GM12878 (cell line): ENCODE measurements around the gene PCDHA12. TPM values are rescaled to one million over a fixed set of nuclear protein-coding genes. Genes with fewer than 3 reads are reported as not detected.

Experiments
- ATAC-seq: fragments of 200-7000 bp; cut with Tn5 transposase; 3 replicates; pipeline ENCODE4 v1.9.1; 2020; ENCODE audit warnings: mild to moderate bottlenecking, moderate library complexity
- BruUV-seq: library from RNA; stranded (reverse); fragments of 400-500 nt; replicated peaks from 2 replicates; lab custom pipeline; 2021; lab: Mats Ljungman, UMichigan
- CTCF ChIA-PET: fragments of 300-600 bp; sonication (Branson Sonifier 250); formaldehyde crosslinking; extraction: SDS; loops from one replicate; lab custom pipeline; 2021; ENCODE audit warnings: inconsistent platforms; lab: Yijun Ruan, JAX
- POLR2A ChIA-PET: fragments of 350-600 bp; formaldehyde crosslinking; extraction: SDS; loops from one replicate; lab custom pipeline; 2021; ENCODE audit warnings: inconsistent platforms; lab: Charles Lee
- RAD21 ChIA-PET: fragments of 300-600 bp; sonication (Branson Sonifier 250); formaldehyde crosslinking; loops from one replicate; lab custom pipeline; 2023; ENCODE audit warnings: antibody characterized with exemption; ENCODE audit not compliant: unreplicated experiment; lab: Charles Lee
- SMC1A ChIA-PET: fragments of 300-600 bp; sonication (Branson Sonifier 250); formaldehyde crosslinking; loops from one replicate; lab custom pipeline; 2023; ENCODE audit not compliant: unreplicated experiment, uncharacterized antibody; lab: Charles Lee
- DNase-seq: peaks from one replicate; pipeline ENCODE4 v3.0.0-alpha.2; 2011; ENCODE audit warnings: low read depth, low spot score
- FAIRE-seq: peaks from 3 replicates; lab custom pipeline; 2011; peaks lifted over from hg19 to GRCh38; lab: Jason Lieb, UNC
- H2AFZ ChIP-seq: 2 replicates; pipeline ENCODE4 v1.6.0; 2011; ENCODE audit warnings: low read depth, low read length, control low read depth; ENCODE audit not compliant: control insufficient read depth
- H3K27ac ChIP-seq: 2 replicates; pipeline ENCODE4 v1.5.1; 2011; ENCODE audit warnings: control low read depth; ENCODE audit not compliant: control insufficient read depth, insufficient read depth
- H3K27me3 ChIP-seq, 2 experiments: replicated peaks in 1 of 2; 2 replicates each; pipeline versions ENCODE4 v1.6.0 to v1.6.1; 2011; ENCODE audit warnings: low read length in 1 of 2; ENCODE audit not compliant: control insufficient read depth in 2 of 2, insufficient read depth in 2 of 2
- H3K36me3 ChIP-seq, 2 experiments: 2 replicates each; pipeline ENCODE4 v1.5.1; 2011; ENCODE audit warnings: low read length in 1 of 2; ENCODE audit not compliant: control insufficient read depth in 2 of 2, insufficient read depth in 2 of 2
- H3K4me1 ChIP-seq: 2 replicates; pipeline ENCODE4 v1.6.1; 2011; ENCODE audit warnings: mild to moderate bottlenecking, low read length, moderate library complexity, mixed read lengths; ENCODE audit not compliant: control insufficient read depth, insufficient read depth
- H3K4me2 ChIP-seq: 2 replicates; pipeline ENCODE4 v1.6.0; 2011; ENCODE audit warnings: control low read depth; ENCODE audit not compliant: control insufficient read depth, insufficient read depth
- H3K4me3 ChIP-seq: fragments of 200-600 bp; sonication (generic); 2 replicates; pipeline ENCODE4 v1.5.1; 2016
- H3K79me2 ChIP-seq: 2 replicates; pipeline ENCODE4 v1.6.0; 2011; ENCODE audit warnings: low read length; ENCODE audit not compliant: control insufficient read depth, insufficient read depth
- H3K9ac ChIP-seq: 2 replicates; pipeline ENCODE4 v1.8.0; 2011; ENCODE audit warnings: low read length, control low read depth, mixed read lengths; ENCODE audit not compliant: control insufficient read depth, insufficient read depth
- H3K9me3 ChIP-seq: replicated peaks from 3 replicates; pipeline ENCODE4 v1.5.1; 2011; ENCODE audit warnings: mild to moderate bottlenecking, low read length; ENCODE audit not compliant: control insufficient read depth, insufficient read depth
- H4K20me1 ChIP-seq: 2 replicates; pipeline ENCODE4 v1.6.0; 2011; ENCODE audit not compliant: control insufficient read depth, insufficient read depth
- ATF7 ChIP-seq: fragments of 450-650 bp; IDR thresholded peaks from 2 replicates; pipeline ENCODE4 v1.6.1; 2016; ENCODE audit warnings: low read depth, mild to moderate bottlenecking
- ETV6 ChIP-seq, 2 experiments: fragments of 450-650 bp in 1 of 2; IDR thresholded peaks in 1 of 2; conservative IDR thresholded peaks in 1 of 2; 2 replicates each; pipeline ENCODE4 v1.6.1; 2014; ENCODE audit warnings: antibody characterized with exemption in 1 of 2, borderline replicate concordance in 1 of 2, low read depth in 1 of 2, mild to moderate bottlenecking in 1 of 2, moderate library complexity in 1 of 2
- HSF1 ChIP-seq: fragments of 150-350 bp; IDR thresholded peaks from 2 replicates; pipeline ENCODE4 v1.6.1; 2014; ENCODE audit warnings: mild to moderate bottlenecking, low read depth, low read length
- MAX ChIP-seq: IDR thresholded peaks from 2 replicates; pipeline ENCODE4 v1.6.1; 2012; ENCODE audit warnings: low read depth, low read length, improper control_type of control experiment
- NR2F1 ChIP-seq: fragments of 450-650 bp; conservative IDR thresholded peaks from 2 replicates; pipeline ENCODE4 v1.6.1; 2017; ENCODE audit warnings: mild to moderate bottlenecking
- SUZ12 ChIP-seq: fragments of 200-600 bp; sonication (generic); IDR thresholded peaks from one replicate; pipeline ENCODE4 v1.6.1; 2018; ENCODE audit warnings: antibody characterized with exemption, mild to moderate bottlenecking; ENCODE audit not compliant: unreplicated experiment
- ZNF384 ChIP-seq: IDR thresholded peaks from 2 replicates; pipeline ENCODE4 v1.6.1; 2012; ENCODE audit warnings: low read depth, mild to moderate bottlenecking, low read length, improper control_type of control experiment, borderline replicate concordance
- ZNF622 ChIP-seq: fragments of 450-650 bp; IDR thresholded peaks from 2 replicates; pipeline ENCODE4 v1.6.1; 2017; ENCODE audit warnings: mild to moderate bottlenecking, inconsistent platforms
- WGBS: methylation state at CpG from one replicate; pipeline ENCODE4 v1.1.6; 2016; ENCODE audit warnings: low lambda C conversion rate; ENCODE audit not compliant: insufficient replicate concordance, insufficient coverage; ENCODE audit errors: missing lambda C conversion rate; 5-methylcytosine and 5-hydroxymethylcytosine counted together
- in situ Hi-C: fragments of 300-500 bp; cut with MboI; formaldehyde crosslinking; loops from 9 replicates; pipeline ENCODE4 v1.14.3; 2018; ENCODE audit warnings: mixed read lengths
- intact Hi-C: fragments of 100-400 bp; cut with micrococcal nuclease; formaldehyde crosslinking; loops from one replicate; pipeline ENCODE4 v1.14.2; 2022; ENCODE audit not compliant: unreplicated experiment
- polyA plus RNA-seq, 11 experiments: library from polyadenylated mRNA; depleted of rRNA in 4 of 11; unstranded in 6 of 11; stranded (reverse) in 5 of 11; fragments of >200 nt; fragmentation: Nextera tagmentation in 4 of 11; fragmentation: Illumina TruSeq in 1 of 11; extraction: Ambion mirVana in 4 of 11; extraction: Trizol in 1 of 11; gene quantifications; 1 replicate in 1 of 11; 2 replicates in 10 of 11; pipeline versions ENCODE4 v1.2.1 to v1.2.3, GENCODE V29; 2011 to 2016; ENCODE audit warnings: inconsistent platforms in 2 of 11, missing spikeins in 2 of 11, low read depth in 1 of 11
- total RNA-seq, 4 experiments: library from RNA; depleted of rRNA in 3 of 4; stranded (reverse); fragments of >200 nt in 3 of 4; fragmentation: Illumina TruSeq in 1 of 4; extraction: Trizol in 1 of 4; gene quantifications; 2 replicates each; pipeline versions ENCODE4 v1.2.1 to v1.2.3, GENCODE V29; 2013 to 2021
- TF ChIP-seq, protein P1 (sequence below): fragments of 450-650 bp; IDR thresholded peaks from 2 replicates; pipeline ENCODE4 v1.6.1; 2017; ENCODE audit warnings: mild to moderate bottlenecking, moderate library complexity
- TF ChIP-seq, protein P2 (sequence below): IDR thresholded peaks from 2 replicates; pipeline ENCODE4 v1.6.1; 2012; ENCODE audit warnings: low read depth, low read length, improper control_type of control experiment

The PCDHA12 gene
- total and polyA plus RNA-seq, 10 of the 15 experiments (the other 5 are each of a cell fraction or from before 2014, with no cell fraction given): not detected

DNA sequence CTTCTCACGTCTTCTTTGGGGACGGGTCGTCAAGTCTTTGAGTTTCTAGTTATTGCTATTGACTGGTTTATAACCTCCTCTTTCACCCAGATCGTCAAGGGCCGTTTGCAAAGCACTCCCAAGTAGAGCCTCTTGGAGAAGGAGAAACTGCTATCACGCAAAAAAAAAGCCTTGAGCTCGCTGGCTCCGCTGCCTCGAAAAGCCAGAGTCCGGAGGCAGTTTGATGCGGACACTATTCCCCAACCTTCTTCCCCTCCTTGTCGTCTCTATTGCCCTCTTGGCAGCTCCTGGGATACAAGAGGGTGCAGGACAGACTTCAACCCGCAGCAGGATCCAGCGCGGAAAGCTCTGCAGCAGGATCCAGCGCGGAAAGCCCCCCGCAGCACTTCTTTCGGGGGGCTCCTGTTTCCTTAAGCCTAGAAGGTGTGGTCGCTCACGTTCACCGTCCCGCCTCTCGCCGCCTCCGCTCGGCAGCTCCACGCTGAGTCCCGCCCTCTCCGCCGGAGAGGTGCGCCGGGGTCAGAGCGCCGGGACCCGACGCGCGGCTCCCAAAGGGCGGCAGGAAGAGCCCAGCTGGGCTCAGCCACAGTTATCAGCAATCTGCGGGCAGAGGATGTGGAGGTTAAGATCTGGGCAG is 50.8 kb downstream of the PCDHA12 start, which contains the start of gene PCDHAC1:
PCDHAC1 (plus strand) TSS at position 494 of the 637 bp plus-strand sequence. CDS start 594 bp downstream, outside the sequence.
- ChIA-PET RAD21 (no interaction called here), POLR2A (no interaction called here), SMC1A (no interaction called here), CTCF (no interaction called here)
- no peaks in the 10 kb centered on the region for H3K27me3 ChIP-seq
- no peak for DNase-seq
- H4K20me1 ChIP-seq: no peaks in the 10 kb centered on the region
- TF ChIP-seq, protein P1, sequence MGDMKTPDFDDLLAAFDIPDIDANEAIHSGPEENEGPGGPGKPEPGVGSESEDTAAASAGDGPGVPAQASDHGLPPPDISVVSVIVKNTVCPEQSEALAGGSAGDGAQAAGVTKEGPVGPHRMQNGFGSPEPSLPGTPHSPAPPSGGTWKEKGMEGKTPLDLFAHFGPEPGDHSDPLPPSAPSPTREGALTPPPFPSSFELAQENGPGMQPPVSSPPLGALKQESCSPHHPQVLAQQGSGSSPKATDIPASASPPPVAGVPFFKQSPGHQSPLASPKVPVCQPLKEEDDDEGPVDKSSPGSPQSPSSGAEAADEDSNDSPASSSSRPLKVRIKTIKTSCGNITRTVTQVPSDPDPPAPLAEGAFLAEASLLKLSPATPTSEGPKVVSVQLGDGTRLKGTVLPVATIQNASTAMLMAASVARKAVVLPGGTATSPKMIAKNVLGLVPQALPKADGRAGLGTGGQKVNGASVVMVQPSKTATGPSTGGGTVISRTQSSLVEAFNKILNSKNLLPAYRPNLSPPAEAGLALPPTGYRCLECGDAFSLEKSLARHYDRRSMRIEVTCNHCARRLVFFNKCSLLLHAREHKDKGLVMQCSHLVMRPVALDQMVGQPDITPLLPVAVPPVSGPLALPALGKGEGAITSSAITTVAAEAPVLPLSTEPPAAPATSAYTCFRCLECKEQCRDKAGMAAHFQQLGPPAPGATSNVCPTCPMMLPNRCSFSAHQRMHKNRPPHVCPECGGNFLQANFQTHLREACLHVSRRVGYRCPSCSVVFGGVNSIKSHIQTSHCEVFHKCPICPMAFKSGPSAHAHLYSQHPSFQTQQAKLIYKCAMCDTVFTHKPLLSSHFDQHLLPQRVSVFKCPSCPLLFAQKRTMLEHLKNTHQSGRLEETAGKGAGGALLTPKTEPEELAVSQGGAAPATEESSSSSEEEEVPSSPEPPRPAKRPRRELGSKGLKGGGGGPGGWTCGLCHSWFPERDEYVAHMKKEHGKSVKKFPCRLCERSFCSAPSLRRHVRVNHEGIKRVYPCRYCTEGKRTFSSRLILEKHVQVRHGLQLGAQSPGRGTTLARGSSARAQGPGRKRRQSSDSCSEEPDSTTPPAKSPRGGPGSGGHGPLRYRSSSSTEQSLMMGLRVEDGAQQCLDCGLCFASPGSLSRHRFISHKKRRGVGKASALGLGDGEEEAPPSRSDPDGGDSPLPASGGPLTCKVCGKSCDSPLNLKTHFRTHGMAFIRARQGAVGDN: no peak
- TF ChIP-seq ETV6 (conservative IDR thresholded peaks at IDR 0.05 in 1 of 2, IDR thresholded peaks at IDR 0.05 in 1 of 2; ENCODE audit: borderline replicate concordance in 1 of 2, low read depth in 1 of 2): no peak
- no peak for TF ChIP-seq MAX
- TF ChIP-seq ZNF622: no peak
- no peak for TF ChIP-seq NR2F1
- no peak for TF ChIP-seq ZNF384
- TF ChIP-seq HSF1: no peak
- TF ChIP-seq, protein P2, sequence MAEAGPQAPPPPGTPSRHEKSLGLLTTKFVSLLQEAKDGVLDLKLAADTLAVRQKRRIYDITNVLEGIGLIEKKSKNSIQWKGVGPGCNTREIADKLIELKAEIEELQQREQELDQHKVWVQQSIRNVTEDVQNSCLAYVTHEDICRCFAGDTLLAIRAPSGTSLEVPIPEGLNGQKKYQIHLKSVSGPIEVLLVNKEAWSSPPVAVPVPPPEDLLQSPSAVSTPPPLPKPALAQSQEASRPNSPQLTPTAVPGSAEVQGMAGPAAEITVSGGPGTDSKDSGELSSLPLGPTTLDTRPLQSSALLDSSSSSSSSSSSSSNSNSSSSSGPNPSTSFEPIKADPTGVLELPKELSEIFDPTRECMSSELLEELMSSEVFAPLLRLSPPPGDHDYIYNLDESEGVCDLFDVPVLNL: no peak
- no peak for TF ChIP-seq SUZ12
- TF ChIP-seq ATF7: no peak
- WGBS: 51% methylated on average over 35 of the region's 41 CpGs
- peaks cover 3% of the 10 kb centered on the region; the same call in 2 of the 3 replicates for H3K9me3 ChIP-seq
- no peak within 1 kb of the TSS for H3K27ac ChIP-seq
- no peak within 1 kb of the TSS for H3K9ac ChIP-seq
- no peaks in the 10 kb centered on the region for H3K4me1 ChIP-seq
- in situ Hi-C loops (no loop called here), intact Hi-C loops (no loop called here)
- no peak within 1 kb of the TSS for H3K4me2 ChIP-seq
- H3K79me2 ChIP-seq: no peaks in the 10 kb centered on the region
- FAIRE-seq: no peak
- no peaks in the 10 kb centered on the region for H3K36me3 ChIP-seq
- no peak within 1 kb of the TSS for H3K4me3 ChIP-seq
- H2AFZ ChIP-seq: no peak within 1 kb of the TSS
- BruUV-seq: no TSS peak
- no peak for ATAC-seq
